ENCODE data around the gene ACTMAP.

DNA sequence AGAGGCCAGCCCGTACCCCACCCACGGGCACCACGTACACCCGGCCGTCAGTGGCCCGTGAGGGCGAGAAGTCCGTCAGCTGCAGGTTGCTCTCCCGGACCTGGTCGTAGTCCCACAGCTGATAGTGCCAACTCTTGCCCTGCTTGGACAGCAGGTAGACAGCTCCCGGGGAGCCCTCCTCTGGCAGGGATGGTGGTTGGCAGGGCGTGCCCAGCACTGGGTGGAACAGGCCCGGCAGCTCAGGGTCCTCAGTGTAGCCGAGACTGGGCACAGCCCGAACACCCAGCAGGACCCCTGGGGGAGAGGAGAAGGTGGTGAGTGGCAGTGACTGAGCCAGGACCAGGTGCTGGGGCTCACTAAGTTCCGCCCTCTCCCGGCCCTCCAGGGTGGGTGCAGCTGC, 7.8 kb downstream of the ACTMAP start:
- TF ChIP-seq CTCF (conservative IDR thresholded peaks at IDR 0.05) (no peak), EZH2 (IDR thresholded peaks at IDR 0.05; ENCODE audit: low read depth) (no peak)
